ENCODE measurements around the gene TMEM258.

The TMEM258 gene

DNA sequence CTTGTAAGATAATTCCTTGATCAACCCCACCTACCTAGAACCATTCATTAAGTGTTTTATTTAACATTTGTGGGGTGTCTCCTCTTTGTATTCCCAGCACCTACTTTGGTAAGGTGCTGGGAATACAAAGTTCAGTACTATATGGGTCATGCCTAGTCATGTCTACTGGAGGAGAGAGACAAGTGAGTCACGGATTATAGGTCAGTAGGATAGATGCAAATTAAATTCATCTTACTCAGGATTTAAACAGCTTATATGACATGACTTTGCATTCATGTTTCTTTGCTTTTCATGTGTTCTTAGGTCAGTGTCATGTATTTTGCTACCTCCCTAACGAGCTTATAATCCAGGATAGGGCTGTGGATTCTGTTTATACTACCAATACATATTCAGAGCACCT lies 27.8 kb upstream of the TMEM258 start:
- DNase-seq (ENCODE audit: low read depth) = peak; percentile 62

DNA sequence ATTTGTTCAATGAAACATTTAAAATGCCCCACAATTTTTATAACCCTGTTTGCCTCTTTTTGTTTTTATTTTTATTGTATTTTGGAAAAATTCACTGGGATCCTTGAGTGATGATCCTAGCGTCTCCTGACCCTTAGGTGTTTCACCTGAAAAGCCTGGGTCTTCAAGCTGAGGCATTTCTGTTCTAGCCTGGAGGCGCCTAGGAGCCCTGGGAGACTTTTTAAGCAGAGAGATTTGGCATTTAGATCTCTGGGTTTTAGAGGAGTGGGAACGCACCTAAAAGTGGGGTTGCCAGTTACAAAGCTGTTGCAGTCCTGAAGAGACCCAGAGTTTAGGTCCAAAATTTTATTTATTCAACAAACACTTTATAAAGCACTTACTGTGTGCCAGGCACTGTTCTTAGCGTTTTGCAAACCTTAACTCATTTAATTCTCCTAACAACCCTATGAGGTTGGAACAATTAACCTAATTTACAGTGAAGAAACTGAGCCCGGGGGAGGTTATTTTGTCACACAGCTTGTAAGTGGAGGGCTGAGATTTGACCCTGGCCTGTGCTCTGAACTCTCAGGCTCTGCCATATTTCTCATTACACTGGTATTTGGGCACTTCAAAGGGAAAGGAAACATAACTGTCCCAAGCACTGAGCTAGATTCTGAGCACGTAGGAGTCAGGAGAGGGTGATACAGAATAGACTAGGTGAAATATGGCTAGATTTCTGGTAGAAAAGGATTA lies 25.2 kb upstream of the TMEM258 start:
- DNase-seq (ENCODE audit: low read depth) = no peak

DNA sequence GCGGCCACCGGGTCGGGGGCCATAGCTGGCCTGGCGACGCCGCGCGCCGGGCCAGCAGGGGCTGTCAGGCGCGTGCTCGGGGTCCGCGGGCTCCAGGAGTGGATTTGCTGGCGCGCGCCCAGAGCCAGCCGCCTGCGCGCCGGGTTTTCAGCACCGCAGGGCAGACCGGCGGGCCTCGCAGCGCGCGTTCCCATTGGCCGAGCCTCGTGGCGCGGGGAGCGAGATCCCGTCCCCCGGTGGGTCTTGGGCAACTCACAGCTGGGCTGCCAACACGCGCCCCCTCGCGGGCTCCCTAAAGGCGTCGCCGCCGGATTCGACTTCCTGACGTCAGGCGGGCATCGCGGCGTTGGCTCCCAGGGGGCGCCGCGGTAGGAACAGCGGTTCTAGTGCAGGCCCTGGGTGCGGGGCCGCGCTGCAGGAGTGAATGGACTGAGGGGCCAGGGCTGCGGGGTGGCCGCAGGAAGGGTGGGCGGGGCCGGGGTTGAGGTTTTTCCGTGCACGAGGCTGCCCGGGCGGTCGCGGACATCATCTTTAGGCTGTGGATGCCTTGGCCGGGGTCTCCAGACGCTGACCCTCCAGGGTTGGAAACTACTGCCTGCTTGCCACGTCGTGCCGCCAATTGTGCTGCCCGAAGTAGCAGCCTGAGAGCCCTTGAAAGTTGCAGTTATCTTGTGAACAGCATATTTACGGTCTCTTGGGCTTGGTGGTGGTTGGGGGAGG lies 24.5 kb upstream of the TMEM258 start, which contains the start of gene FADS1:
Gene FADS1 (minus strand): TSS at position 268 of the 720 bp plus-strand sequence. CDS start 74 bp downstream, at position 194.
- DNase-seq (ENCODE audit: low read depth) = peak; percentile 94

DNA sequence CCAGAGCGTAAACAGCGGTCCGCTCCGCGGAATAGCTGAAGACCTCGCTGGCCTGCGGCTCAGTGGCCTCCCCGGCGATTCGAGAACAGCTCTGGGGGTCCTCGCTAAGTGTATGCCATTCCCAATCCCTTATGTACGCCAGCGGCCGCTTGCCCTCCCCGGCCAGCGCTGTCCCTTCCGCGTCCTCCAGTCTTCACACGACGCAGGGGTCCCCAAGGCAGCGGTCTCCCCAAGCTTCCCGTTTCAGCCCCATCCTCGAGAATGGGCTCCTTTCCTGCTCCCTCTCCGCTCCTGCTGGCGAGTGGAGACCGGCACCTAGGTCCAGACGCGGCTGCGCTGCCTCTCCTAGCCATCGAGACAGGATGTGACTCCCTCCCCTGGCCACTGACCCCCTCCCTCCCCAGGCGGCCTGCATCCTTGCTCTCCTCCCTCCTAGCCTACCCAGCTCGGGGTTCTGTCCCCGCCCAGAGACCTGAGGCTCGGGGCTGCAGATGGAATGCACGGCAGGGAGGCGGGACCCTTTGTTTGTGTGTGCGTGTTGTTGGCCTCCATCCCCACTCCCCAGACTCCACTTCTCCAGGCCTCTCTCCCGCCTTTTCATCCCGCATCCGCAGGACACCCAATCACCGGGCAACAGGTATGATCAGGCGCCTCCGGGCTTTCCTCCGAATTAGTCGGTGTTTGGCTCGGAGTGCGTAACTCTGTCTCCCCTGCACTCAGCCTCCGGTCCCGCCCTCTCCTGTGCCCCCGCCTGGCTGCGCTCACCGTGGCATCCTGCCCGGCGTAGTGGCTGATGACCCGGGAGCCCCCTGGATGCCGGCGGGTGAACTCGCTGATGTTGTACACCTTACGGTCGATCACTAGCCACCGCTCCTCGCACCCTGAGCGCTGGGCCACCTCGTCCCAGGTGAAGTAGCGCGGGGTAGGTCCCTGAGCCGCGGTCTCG lies 23.7 kb upstream of the TMEM258 start:
- DNase-seq (ENCODE audit: low read depth) = peak; percentile 84

DNA sequence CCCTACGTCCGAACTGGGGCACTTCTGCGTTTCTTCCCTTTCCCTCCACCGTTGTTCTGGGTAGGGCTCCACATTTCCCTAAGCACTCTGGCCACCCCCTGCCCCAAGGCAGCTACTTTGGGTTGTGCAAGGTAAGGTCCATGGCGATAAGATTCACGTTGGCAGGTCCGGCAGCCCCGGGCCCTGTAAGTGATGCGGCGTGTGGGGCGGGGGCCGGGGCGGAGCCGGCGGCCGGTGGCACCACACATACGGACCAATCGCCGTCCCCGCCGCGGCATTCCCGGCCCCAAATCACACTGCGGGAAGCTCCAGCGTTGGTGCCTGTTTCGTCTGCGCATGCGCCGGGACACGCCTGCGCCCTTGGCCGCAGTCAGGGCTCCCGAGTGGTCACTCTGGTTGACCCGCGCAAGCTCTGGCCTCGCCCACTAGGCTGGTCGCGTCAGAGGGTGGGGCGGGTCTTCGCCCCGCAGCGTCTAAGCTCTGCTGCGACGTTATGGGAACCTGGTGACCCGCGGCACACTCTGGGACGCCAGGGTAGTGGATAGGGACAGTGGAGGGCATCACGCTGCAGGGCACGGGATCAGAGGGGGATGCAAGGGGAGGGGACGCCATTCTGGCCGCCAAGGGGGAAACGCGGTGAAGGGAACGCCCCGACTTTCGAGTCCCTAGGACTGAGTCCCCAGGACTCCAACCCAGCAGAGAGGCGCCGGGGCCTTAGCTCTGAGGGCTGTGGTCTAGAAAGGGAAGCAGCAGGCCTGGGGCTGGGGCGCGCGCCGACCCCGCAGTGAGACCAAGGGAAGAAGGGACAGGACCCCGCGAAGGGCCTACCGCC lies 22.8 kb upstream of the TMEM258 start:
- DNase-seq (ENCODE audit: low read depth) = peak; percentile 98

DNA sequence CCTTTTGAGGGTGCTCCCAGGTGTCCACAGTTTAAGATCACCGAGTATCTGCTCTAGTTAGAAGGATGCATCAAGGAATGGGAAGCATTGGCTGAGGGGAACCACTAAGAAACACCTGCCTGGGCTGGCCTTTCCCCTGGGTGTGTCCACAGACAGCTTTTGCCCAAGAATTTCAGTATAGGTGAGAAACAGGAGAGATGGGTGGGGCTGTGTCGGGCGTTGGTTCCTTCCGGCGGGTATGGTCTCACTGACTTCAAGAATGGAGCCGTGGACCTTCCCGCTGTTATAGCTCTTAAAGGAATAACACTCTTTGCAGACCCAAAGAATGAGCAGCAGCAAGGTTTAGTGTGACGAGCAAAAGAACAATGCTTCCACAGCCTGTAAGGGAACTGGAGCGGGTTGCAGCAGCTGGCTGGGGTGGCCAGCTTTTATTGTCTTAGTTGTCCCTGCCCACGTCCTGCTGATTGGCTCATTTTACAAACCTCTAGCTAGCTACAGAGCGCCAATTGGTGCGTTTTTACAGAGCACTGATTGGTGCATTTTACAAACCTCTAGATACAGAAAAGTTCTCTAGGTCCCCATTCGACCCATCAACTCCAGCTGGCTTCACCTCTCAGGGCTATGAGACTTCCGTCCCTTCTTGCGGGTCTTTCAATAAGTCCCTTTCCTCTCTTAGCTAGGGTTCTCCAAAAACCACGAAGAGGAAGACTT lies 22.0 kb upstream of the TMEM258 start:
- DNase-seq (ENCODE audit: low read depth) = peak; percentile 49

DNA sequence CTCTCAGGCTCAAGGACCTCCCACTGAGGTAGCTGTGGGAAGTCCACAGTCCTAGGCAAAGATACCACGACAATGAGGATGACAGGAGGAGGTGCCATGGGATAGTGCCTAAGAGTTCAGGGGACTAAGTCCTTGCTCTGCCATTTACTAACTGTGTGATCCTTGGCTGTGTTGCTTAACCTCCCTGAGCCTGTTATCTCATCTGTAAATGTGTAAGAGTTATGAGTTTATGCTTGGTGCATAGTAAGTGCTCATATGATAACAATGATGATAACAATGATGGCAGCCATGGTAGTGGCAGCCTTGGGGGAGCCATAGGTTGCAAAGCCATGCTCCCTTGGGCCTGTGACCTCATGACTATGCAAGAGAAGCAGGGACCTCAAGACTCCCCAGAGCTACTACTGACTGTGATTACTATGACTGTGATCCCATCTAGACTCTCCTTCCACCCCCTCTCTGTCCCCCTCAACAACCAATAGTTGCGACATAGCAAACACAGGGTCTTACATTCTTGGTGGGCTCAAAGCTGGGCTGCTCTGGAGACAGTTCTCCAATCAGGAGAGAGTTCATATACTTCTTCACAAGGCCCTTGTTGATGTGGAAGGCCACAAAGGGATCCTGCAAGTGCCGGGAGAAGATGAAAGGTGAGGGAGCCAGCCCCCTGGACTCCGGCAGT lies 20.5 kb upstream of the TMEM258 start:
- no peak for DNase-seq (ENCODE audit: low read depth)

DNA sequence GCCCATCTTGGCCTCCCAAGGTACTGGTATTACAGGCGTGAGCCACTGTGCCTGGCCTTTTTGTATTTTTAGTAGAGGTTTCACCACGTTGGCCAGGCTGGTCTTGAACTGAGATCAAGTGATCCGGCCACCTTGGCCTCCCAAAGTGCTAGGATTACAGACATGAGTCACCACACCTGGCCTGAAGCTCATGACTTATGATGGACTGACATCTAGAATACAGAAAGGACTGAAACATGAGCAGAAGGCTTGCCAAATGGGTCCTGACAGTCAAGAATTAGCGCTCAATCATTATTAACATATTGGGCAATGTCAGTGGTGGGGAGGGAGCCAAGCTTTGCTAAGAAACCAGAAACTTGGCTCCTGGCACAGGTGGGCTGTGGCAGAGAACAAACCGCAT lies 19.4 kb upstream of the TMEM258 start:
- no peak for DNase-seq (ENCODE audit: low read depth)

DNA sequence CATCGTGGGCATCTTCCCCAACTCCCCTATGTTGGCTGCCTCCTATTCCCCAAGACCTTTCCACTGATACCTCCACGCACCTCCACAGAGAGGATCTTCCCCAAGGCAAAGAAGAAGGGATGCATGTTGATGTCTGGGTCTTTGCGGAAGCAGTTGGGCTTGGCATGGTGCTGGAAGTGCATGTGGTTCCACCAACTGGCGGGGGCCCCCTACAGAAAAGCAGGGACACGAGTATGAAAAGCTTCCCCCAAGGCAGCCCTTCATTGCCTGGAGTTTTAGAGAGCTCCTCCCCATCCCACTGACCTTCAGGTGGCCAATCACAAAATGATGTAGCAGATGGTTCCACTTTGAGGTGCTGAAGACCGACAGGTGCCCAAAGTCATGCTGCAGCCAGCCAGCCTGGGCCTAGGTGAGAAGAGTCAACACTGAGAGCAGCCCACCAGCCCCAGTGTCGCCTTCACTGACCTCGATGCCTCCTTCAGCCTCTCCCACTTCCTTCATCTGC lies 18.3 kb upstream of the TMEM258 start:
- DNase-seq (ENCODE audit: low read depth) = no peak

DNA sequence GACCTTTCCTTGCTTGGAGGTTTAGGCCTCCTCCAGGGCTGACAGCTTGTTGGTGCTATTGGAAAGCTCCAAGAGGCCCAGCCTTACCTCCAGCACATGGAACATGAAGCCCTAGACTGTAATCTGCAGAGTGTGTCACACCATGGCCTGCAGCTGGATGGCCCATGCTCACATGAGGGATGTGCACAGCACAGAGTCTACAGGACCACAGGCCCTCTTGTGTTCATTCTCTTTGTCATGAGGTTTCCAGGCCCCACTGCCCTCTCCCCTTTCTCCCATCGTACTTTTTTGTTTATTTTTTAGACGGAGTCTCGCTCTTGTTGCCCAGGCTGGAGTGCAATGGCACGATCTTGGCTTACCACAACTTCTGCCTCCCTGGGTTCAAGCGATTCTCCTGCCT lies 14.4 kb upstream of the TMEM258 start:
- no peak for DNase-seq (ENCODE audit: low read depth)

DNA sequence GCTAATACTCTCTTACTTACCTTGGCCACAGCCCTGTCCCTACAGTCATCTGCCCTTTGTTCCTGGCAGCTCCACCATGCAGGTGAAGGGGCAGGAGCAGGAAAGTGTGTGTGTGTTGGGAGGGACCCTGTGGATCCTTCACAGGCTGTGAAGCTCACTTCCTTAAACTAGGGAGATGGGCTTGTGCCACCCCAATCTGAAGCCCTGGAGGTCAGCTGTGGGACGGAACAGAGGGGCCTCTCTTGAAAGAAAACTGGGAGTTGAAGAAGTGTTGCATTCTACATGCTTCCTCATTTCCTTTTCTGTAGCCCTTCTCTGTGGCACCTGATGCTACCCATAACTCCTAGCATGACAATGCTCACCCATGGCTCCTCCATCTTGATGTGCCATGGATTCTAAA lies 12.7 kb upstream of the TMEM258 start:
- DNase-seq (ENCODE audit: low read depth) = no peak

DNA sequence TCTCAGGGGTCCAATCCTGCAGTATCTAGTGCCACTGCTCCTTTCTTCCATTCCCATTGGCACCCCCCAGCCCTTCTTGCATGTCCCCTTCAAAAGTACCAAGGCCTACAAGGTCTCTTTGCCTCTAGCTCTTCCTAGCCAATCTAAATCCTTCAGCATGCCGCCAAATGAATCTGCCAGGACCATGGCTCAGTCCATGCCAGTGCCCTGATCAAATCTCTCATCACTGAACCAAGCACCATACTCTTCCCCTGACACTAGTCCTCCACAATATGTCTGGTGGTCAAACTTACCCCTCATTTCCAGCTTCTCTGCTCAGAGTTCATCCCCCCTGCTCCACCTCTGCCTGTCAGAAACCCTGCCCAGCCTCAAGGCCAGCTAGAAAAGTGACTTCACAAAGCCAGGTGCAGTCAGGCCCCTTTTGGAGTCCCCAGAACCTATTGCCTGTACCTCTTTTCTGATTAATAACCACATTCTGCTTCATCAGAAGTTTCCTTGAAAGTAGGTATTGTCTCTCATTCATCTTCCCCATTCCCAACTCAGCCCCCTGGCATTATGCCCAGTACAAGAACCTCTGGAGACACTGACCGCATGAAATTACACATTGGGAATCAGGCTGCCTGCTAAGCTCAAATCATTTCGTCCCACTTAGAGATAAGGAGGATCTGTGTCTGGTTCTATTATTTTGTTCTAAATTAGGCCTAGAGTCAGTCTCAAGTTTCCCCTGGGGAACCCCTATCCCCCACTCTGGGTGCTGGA lies 11.7 kb upstream of the TMEM258 start:
- DNase-seq (ENCODE audit: low read depth) = no peak

DNA sequence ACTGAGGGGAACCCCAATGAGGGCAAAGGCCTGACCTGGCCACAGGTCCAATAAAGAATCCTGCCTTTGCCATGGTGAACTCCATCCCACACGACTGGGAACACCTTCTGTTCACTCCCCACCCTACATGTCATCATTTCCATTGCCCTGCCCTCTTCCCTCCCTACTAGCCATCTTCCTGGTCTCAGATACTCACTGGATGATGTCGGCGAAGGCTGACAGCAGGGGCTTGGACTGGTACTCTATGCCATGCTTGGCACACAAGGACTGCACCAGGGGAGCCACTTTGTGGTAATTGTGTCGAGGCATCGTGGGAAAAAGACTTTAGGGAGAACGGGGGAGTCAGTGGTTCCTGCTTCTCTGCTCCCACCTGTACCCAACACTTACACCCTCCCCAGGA lies 10.2 kb upstream of the TMEM258 start:
- DNase-seq (ENCODE audit: low read depth) = no peak

DNA sequence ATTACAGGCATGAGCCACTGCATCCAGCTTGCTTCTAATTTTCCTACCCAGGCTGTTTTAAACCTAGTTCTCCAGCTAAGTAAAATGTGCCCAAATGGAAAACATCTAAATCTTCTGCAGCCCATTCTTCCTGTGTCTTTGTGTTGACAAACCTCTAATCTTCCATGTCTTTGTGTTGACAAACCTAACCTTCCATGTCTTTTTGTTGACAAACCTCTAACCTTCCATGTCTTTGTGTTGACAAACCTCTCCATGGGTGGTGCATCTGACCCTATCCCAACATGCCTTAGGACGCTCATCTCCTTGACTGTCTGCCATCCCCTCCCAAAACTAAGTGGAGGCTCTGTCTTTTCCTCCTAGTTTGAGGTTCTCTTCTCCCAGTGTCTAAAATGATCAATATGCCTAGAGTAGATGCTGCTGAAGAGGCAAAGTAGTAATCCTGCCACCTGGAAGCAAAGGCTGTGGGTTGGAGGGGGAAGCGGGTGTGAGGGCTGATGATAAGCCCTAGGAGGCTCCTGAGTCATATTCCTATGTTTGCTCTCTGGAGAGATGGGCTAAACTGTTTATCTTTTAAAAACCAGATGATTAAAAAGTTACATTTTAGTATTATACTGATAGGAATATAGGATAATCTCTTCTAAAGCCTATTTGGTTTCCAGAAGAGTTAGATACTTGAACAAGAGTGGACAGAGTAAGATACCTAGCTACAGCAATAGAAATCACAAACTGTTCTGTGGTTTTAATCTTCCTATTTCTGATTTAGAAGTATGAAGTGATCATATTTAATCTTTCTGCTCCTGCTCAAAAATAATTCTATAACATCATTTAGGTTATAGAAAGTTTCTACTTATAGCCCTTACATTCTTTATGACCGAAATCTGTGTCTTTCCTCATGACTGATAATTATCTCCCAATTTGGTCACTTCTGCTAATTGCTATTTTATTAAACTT lies 8.2 kb upstream of the TMEM258 start:
- DNase-seq (ENCODE audit: low read depth) = no peak

DNA sequence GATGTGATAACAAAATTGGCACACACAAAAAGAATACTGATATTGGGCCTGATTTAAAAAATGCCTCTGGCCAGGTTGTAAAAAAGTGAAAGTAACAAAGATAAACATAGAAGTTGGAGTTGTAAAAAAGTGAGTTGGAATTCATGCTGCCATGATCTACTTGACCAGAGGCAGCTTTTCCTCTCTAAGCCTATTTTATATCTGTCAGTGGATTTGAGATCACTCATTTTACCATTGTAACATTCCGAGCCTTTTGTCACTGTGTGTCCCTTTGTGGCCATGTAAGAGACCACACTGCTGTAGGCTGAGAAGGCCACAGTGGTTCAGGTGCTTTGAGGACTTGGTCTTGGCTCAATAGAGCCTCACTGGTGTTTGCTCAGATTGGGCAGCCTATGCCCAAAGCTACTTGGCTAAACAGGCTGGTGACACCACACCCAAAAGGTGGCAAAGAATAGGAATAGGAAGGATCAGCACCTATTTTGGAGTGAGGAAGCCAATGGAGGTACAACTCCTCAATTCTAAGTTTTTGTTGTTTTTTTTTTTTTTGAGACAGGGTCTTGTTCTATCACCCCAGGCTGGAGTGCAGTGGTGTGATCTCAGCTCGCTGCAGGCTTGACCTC lies 7.4 kb upstream of the TMEM258 start:
- DNase-seq (ENCODE audit: low read depth) = no peak

DNA sequence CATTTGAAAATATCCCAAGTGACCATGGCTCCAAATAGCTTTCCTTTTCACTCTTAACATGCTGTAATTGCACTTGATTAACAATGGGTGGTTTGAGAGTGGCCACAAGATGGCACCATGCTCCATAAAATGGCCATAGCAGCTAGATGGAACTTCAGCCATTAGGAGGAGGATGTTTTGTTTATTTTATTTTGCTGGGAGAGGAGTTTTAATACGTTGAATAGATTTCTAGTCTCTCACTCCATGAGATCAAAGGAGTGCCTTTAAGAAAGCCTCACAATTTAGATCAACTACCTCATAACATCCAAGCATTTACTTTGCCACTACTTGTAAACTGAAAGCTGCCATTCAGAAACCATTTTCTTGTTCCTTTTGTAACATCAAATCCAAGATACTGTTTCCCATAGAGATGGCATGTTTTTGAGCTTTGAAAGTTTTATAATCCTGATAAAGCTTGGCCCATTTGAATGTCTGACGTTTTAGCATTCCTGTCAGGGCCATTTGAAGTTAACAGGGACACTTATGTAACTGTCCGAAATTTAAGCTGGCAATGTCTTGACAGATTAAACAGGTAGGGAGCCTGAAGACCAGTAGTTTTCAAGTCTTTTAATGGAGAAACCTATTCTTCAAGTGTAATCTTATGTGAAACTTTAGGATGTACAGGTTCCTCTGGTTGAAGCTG lies 5.0 kb upstream of the TMEM258 start:
- peak; percentile 87 for DNase-seq (ENCODE audit: low read depth)

DNA sequence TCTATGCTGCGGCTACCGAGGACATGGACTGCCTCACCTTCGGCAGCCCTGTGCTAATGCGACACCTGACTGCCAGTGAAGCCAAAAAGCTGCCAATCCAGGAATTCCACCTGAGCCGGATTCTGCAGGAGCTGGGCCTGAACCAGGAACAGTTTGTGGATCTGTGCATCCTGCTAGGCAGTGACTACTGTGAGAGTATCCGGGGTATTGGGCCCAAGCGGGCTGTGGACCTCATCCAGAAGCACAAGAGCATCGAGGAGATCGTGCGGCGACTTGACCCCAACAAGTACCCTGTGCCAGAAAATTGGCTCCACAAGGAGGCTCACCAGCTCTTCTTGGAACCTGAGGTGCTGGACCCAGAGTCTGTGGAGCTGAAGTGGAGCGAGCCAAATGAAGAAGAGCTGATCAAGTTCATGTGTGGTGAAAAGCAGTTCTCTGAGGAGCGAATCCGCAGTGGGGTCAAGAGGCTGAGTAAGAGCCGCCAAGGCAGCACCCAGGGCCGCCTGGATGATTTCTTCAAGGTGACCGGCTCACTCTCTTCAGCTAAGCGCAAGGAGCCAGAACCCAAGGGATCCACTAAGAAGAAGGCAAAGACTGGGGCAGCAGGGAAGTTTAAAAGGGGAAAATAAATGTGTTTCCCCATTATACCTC lies 3.6 kb upstream of the TMEM258 start:
- DNase-seq (ENCODE audit: low read depth) = no peak

Data from EH (cell line).